Lung (tissue), 12 donors: ENCODE data around the gene BCL7A. TPM values are rescaled to one million over a fixed set of nuclear protein-coding genes. Genes with fewer than 3 reads are reported as not detected.
A peak's percentile ranks its signal among the peaks of the same experiment; 100 is the strongest.

ENCODE experiments used
- ATAC-seq: fragments of 200-7000 bp; cut with Tn5 transposase; one replicate; pipeline ENCODE4 v1.9.1; 2020; ENCODE audit warnings: moderate number of reproducible peaks; ENCODE audit not compliant: insufficient read depth, low FRiP score
- DNase-seq, 3 donors: peaks; one replicate each; pipeline ENCODE4 v3.0.0-alpha.2; 2013 to 2017
- H3K27ac ChIP-seq, 2 donors: one replicate each; pipeline ENCODE4 v1.5.1; 2013; ENCODE audit warnings: mild to moderate bottlenecking in 2 of 2, moderate library complexity in 2 of 2, control low read depth in 1 of 2, inconsistent platforms in 1 of 2, low read depth in 1 of 2, low read length in 1 of 2
- H3K27me3 ChIP-seq, 3 donors: one replicate each; pipeline ENCODE4 v1.5.1; 2013; ENCODE audit warnings: low read length in 2 of 3; ENCODE audit not compliant: control insufficient read depth in 3 of 3, insufficient read depth in 3 of 3
- H3K36me3 ChIP-seq, 4 donors: one replicate each; pipeline ENCODE4 v1.5.1; 2013; ENCODE audit warnings: low read length in 4 of 4, mild to moderate bottlenecking in 1 of 4, moderate library complexity in 1 of 4; ENCODE audit not compliant: control insufficient read depth in 4 of 4, insufficient read depth in 4 of 4
- H3K4me1 ChIP-seq, 5 donors: one replicate each; pipeline ENCODE4 v1.5.1; 2013; ENCODE audit warnings: low read length in 5 of 5, mild to moderate bottlenecking in 2 of 5, moderate library complexity in 1 of 5; ENCODE audit not compliant: control insufficient read depth in 5 of 5, insufficient read depth in 5 of 5
- H3K4me3 ChIP-seq: one replicate; pipeline ENCODE4 v1.5.1; 2013; ENCODE audit warnings: mild to moderate bottlenecking, control low read depth, moderate library complexity
- H3K9ac ChIP-seq, 2 donors: one replicate each; pipeline ENCODE4 v1.5.1; 2013; ENCODE audit warnings: low read length in 2 of 2, control low read depth in 1 of 2; ENCODE audit not compliant: insufficient read depth in 1 of 2
- H3K9me3 ChIP-seq, 4 donors: one replicate each; pipeline ENCODE4 v1.5.1; 2013; ENCODE audit warnings: low read length in 3 of 4, mild to moderate bottlenecking in 1 of 4, moderate library complexity in 1 of 4; ENCODE audit not compliant: control insufficient read depth in 4 of 4, insufficient read depth in 3 of 4
- CTCF ChIP-seq: IDR thresholded peaks from 2 replicates; pipeline ENCODE4 v1.5.1; 2012; ENCODE audit warnings: mild to moderate bottlenecking; ENCODE audit errors: control extremely low read depth, extremely low read depth
- WGBS, 2 donors: extraction: QIAGEN DNeasy Blood & Tissue Kit; methylation state at CpG; one replicate each; pipeline ENCODE4 v1.1.7; 2013; 5-methylcytosine and 5-hydroxymethylcytosine counted together
- polyA plus RNA-seq, 2 donors: library from polyadenylated mRNA; stranded (reverse); fragments of 200-250 nt; gene quantifications; one replicate each; pipeline ENCODE4 v1.2.1, GENCODE V29; 2013
- total RNA-seq, 2 donors: library from RNA; depleted of rRNA in 1 of 2; stranded (reverse); fragments of >200 nt in 1 of 2; gene quantifications; one replicate each; pipeline ENCODE4 v1.2.1, GENCODE V29; 2014 to 2021
- donor health status: control.
- donor health status: control.
- donor health status: Bipolar disorder and iron deficiency.
- donor health status: healthy.
- donor health status: DM: yes; HTN: yes; CAD: no.

Gene BCL7A
- total and polyA plus RNA-seq, 4 donors = 3.4 to 21.2 (median 8.8) TPM

GRCh38 chr12:121989276-121990113 is 32.2 kb upstream of the BCL7A start:
- Histone ChIP-seq H3K27me3 (no peaks in the 10 kb centered on the region), H3K4me1 (peaks cover 0 to 6% (median 0%) of the 10 kb centered on the region in 5 donors), H3K9me3 (no peaks in the 10 kb centered on the region), H3K9ac (no peak overlapping the region), H3K4me3 (no peak overlapping the region), H3K36me3 (no peaks in the 10 kb centered on the region), H3K27ac (no peak overlapping the region)
- no peak for ATAC-seq
- DNase-seq = no peak
- no peak for TF ChIP-seq CTCF
- WGBS, 2 donors = 93 to 96% methylated on average over 14 of the region's 14 CpGs

- DNase-seq (no peak), ATAC-seq (no peak)
- Histone ChIP-seq H3K27me3 (no peaks in the 10 kb centered on the region), H3K4me1 (peaks cover 0 to 6% (median 0%) of the 10 kb centered on the region in 5 donors), H3K27ac (no peak overlapping the region), H3K36me3 (no peaks in the 10 kb centered on the region), H3K4me3 (no peak overlapping the region), H3K9me3 (no peaks in the 10 kb centered on the region), H3K9ac (no peak overlapping the region)
- WGBS, 2 donors = 87 to 88% methylated on average over 6 of the region's 6 CpGs
- no peak for TF ChIP-seq CTCF
Observed at GRCh38 chr12:121990114-121990647, 31.5 kb upstream of the BCL7A start.

DNA sequence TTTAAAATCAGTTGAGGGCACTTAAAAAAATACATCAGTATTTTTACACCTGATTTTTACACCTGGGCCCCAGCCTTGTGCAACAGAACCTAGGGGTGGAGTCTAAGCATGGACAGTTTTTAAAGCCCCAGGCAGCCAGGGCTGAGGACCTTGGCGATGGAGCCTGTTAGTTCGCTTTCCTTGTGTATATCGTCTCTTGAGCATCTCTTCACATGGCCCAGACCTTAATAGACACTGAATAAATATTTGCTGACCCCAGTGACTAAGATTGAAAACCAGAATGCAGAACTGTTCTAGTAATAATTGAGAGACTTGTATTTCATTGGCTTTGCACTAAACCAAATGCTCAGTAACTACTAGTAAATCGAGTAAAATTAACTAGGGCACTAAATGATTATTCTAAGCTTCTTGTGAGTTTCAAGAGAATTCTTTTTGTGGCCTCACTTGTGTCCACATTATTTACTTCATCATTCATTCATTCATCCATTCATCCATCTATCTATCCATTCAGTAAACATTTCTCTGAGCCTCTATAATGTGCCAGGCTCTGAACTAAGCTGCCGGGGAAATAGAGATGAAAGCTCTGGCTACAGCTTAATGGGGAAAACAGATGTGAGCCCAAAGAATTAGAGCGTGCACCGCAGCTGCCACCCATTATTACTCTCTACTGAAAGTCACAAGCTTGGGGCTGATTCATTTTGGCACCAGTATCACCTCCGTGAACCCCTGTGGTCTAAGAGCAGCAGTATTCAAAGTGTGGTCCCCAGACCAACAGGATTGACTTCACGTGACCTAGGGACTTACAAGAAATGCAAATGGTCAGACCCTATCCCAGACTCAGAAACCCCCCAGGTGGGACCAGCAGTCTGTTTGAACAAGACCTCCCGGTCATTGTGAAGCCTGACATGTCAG is 30.7 kb upstream of the BCL7A start:
- Histone ChIP-seq H3K27me3 (no peaks in the 10 kb centered on the region), H3K9ac (no peak overlapping the region), H3K9me3 (no peaks in the 10 kb centered on the region), H3K4me3 (no peak overlapping the region), H3K4me1 (peaks cover 0 to 6% (median 0%) of the 10 kb centered on the region in 5 donors), H3K36me3 (no peaks in the 10 kb centered on the region), H3K27ac (peak overlapping the region in 1 of 2 donors; percentile 50)
- no peak for TF ChIP-seq CTCF
- 65 to 87% methylated on average over 10 of the region's 10 CpGs for WGBS, 2 donors
- ATAC-seq = peak; percentile 47
- peak in 1 of 3 donors; percentile 35 for DNase-seq
